ENCODE results near the gene MAP2K1.
A peak's percentile ranks its signal among the peaks of the same experiment; 100 is the strongest.

The MAP2K1 gene

GRCh38 chr15:66387163-66388042, 691 bp downstream of the MAP2K1 start:
- H3K9me3 ChIP-seq (replicated peaks; ENCODE audit: insufficient read depth, low read length) = no peaks in the 10 kb centered on the region
- H2AFZ ChIP-seq (ENCODE audit: low read length) = peak overlapping the region; percentile 32
- H4K20me1 ChIP-seq (ENCODE audit: insufficient read depth, low read length) = 0 out of 2 replicates have a peak, but pooled peaks cover 4% of the 10 kb centered on the region
- peak; percentile 49 for DNase-seq
- H3F3A ChIP-seq (ENCODE audit: insufficient read depth, low read length) = peaks cover 13% of the 10 kb centered on the region
- TF ChIP-seq EZH2 (optimal IDR thresholded peaks at IDR 0.05; ENCODE audit: low read depth, low read length) (no peak), CTCF (IDR thresholded peaks at IDR 0.05; ENCODE audit: low read length) (peak; percentile 58), EZH2phosphoT487 (IDR thresholded peaks at IDR 0.05; ENCODE audit: low read length) (no peak)
- H3K9ac ChIP-seq (ENCODE audit: low read length) = peak overlapping the region; percentile 54
- H3K4me2 ChIP-seq (ENCODE audit: low read depth, low read length) = peak overlapping the region; percentile 69
- peak overlapping the region; percentile 75 for H3K4me3 ChIP-seq (ENCODE audit: low read length)
- H3K79me2 ChIP-seq (ENCODE audit: low read length) = peaks cover 54% of the 10 kb centered on the region
- H3K4me1 ChIP-seq (ENCODE audit: low read length) = peaks cover 28% of the 10 kb centered on the region
- H3K27ac ChIP-seq (ENCODE audit: low read length) = peak overlapping the region; percentile 55; the same call in 1 of the 2 replicates
- no peaks in the 10 kb centered on the region for H3K36me3 ChIP-seq (replicated peaks; ENCODE audit: insufficient read depth, low read length)
- no peaks in the 10 kb centered on the region for H3K27me3 ChIP-seq (replicated peaks; ENCODE audit: insufficient read depth, low read length)
- no peaks in the 10 kb centered on the region for H3K9me2 ChIP-seq (replicated peaks; ENCODE audit: insufficient read depth, low read length)

GRCh38 chr15:66388043-66388363, 1.3 kb downstream of the MAP2K1 start:
- Histone ChIP-seq H3K79me2 (ENCODE audit: low read length) (peaks cover 60% of the 10 kb centered on the region), H3K9me3 (replicated peaks; ENCODE audit: insufficient read depth, low read length) (no peaks in the 10 kb centered on the region), H3K27me3 (replicated peaks; ENCODE audit: insufficient read depth, low read length) (no peaks in the 10 kb centered on the region), H4K20me1 (ENCODE audit: insufficient read depth, low read length) (0 out of 2 replicates have a peak, but pooled peaks cover 4% of the 10 kb centered on the region), H3K36me3 (replicated peaks; ENCODE audit: insufficient read depth, low read length) (no peaks in the 10 kb centered on the region), H3K4me1 (ENCODE audit: low read length) (peaks cover 28% of the 10 kb centered on the region), H3K9ac (ENCODE audit: low read length) (peak overlapping the region; percentile 54; the same call in 1 of the 2 replicates), H2AFZ (ENCODE audit: low read length) (peak overlapping the region; percentile 32; the same call in 1 of the 2 replicates), H3K4me2 (ENCODE audit: low read depth, low read length) (peak overlapping the region; percentile 69), H3K27ac (ENCODE audit: low read length) (peak overlapping the region; percentile 55; the same call in 1 of the 2 replicates), H3F3A (ENCODE audit: insufficient read depth, low read length) (peaks cover 13% of the 10 kb centered on the region), H3K4me3 (ENCODE audit: low read length) (peak overlapping the region; percentile 75), H3K9me2 (replicated peaks; ENCODE audit: insufficient read depth, low read length) (no peaks in the 10 kb centered on the region)
- no peak for DNase-seq
- TF ChIP-seq EZH2 (optimal IDR thresholded peaks at IDR 0.05; ENCODE audit: low read depth, low read length) (no peak), EZH2phosphoT487 (IDR thresholded peaks at IDR 0.05; ENCODE audit: low read length) (no peak), CTCF (IDR thresholded peaks at IDR 0.05; ENCODE audit: low read length) (no peak)

GRCh38 chr15:66388576-66388975, 1.9 kb downstream of the MAP2K1 start:
- Histone ChIP-seq H3F3A (ENCODE audit: insufficient read depth, low read length) (peaks cover 13% of the 10 kb centered on the region), H3K4me1 (ENCODE audit: low read length) (peaks cover 28% of the 10 kb centered on the region), H4K20me1 (ENCODE audit: insufficient read depth, low read length) (0 out of 2 replicates have a peak, but pooled peaks cover 4% of the 10 kb centered on the region), H2AFZ (ENCODE audit: low read length) (no peak overlapping the region), H3K9me3 (replicated peaks; ENCODE audit: insufficient read depth, low read length) (no peaks in the 10 kb centered on the region), H3K9ac (ENCODE audit: low read length) (peak overlapping the region; percentile 54; the same call in 1 of the 2 replicates), H3K4me2 (ENCODE audit: low read depth, low read length) (peak overlapping the region; percentile 69), H3K4me3 (ENCODE audit: low read length) (peak overlapping the region; percentile 75), H3K79me2 (ENCODE audit: low read length) (peaks cover 66% of the 10 kb centered on the region), H3K9me2 (replicated peaks; ENCODE audit: insufficient read depth, low read length) (no peaks in the 10 kb centered on the region), H3K27me3 (replicated peaks; ENCODE audit: insufficient read depth, low read length) (no peaks in the 10 kb centered on the region), H3K36me3 (replicated peaks; ENCODE audit: insufficient read depth, low read length) (no peaks in the 10 kb centered on the region), H3K27ac (ENCODE audit: low read length) (no peak overlapping the region)
- no peak for DNase-seq
- TF ChIP-seq EZH2phosphoT487 (IDR thresholded peaks at IDR 0.05; ENCODE audit: low read length) (no peak), EZH2 (optimal IDR thresholded peaks at IDR 0.05; ENCODE audit: low read depth, low read length) (no peak), CTCF (IDR thresholded peaks at IDR 0.05; ENCODE audit: low read length) (no peak)
